Retina (tissue), 1 donor: ENCODE results near the gene OR1D5.
"Not testable (repeated sequence)": the region's sequence is repeated elsewhere in the genome, so short reads cannot be mapped to it uniquely, and the experiment has no call there.

Experiments used
- DNase-seq: peaks from one replicate; pipeline ENCODE4 v3.0.0-alpha.2; 2016

The OR1D5 gene, protein sequence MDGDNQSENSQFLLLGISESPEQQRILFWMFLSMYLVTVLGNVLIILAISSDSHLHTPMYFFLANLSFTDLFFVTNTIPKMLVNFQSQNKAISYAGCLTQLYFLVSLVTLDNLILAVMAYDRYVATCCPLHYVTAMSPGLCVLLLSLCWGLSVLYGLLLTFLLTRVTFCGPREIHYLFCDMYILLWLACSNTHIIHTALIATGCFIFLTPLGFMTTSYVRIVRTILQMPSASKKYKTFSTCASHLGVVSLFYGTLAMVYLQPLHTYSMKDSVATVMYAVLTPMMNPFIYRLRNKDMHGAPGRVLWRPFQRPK

DNA sequence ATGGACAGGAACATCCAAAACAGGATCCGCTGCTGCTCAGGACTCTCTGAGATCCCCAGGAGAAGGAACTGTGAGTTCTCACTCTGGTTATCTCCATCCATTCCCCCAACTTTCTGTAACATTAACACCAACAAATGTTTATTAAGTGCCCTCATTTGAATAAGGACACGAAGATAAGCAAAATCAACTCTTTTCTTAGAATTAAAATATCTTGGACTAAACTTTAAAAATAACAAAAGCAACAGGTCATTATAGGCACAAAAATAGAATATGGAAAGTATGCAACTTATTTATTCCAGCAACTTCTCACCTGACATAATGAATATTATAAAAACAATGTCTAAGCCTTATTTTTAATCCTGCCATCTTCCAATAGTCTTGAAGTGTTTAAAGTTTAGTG, at the start of gene OR1D5:
Gene OR1D5 (minus strand): TSS at position 101 of the 400 bp plus-strand sequence. CDS start 0 bp downstream, at position 101.
- DNase-seq = not testable (repeated sequence)

DNA sequence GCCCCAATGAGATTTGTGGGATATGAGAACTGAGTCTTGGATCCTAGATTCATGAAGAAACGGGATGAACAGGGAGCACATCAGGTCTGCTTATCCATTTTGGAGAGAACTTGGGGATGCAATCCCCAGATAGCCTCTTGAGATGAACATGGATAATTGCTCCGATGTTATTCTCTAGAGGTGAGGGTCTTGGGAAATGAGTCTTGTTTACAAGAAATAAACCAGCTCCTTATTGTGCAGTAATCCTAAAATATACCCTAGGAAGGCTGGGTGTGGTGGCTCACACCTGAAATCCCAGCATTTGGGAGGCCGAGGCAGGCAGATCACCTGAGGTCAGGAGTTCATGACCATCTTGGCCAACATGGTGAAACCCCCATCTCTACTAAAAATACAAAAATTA, 40.9 kb upstream of the OR1D5 start, which contains the start of gene OR1D2:
Gene OR1D2 (minus strand): TSS at position 101 of the 400 bp plus-strand sequence. CDS start 11,426 bp downstream, outside the sequence.
- DNase-seq = no peak

DNA sequence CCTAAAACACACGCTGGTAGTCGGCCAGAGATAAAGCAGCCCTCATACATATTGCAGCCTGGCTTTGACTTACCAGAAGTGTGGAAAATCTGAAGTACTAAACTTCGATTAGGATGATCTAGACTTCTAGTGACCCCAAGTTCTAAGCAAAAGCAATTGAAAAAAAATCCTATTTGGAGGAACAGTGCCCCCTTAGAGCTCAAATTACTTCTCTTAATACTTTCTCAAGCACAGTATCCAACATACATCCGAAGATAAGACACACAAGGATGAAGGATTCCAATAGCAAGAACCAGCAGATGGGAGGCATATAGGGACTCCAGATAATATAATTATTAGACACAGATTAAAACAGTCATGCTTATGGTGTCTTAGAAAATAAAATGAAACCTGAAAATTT, 10.4 kb upstream of the OR1D5 start:
- not testable (repeated sequence) for DNase-seq

DNA sequence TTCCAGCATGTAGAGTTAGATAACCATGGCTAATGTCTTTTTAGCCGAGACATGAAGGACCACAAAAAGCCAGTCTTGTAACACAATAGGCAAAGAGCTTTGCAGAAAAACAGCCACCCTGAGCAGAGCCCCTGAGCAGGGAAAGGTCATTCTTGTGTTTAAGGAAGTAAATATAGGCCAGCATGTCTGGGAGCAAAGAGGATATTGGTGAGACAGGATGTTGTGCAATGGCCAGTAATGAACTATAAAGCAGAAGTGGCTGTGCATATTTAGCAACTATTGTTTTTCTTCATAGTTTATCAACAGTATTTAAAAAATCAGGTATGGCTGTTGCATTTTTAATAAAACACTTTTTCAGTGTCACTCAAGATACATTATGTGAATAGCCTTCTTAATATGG, 1.8 kb upstream of the OR1D5 start:
- DNase-seq = not testable (repeated sequence)

DNA sequence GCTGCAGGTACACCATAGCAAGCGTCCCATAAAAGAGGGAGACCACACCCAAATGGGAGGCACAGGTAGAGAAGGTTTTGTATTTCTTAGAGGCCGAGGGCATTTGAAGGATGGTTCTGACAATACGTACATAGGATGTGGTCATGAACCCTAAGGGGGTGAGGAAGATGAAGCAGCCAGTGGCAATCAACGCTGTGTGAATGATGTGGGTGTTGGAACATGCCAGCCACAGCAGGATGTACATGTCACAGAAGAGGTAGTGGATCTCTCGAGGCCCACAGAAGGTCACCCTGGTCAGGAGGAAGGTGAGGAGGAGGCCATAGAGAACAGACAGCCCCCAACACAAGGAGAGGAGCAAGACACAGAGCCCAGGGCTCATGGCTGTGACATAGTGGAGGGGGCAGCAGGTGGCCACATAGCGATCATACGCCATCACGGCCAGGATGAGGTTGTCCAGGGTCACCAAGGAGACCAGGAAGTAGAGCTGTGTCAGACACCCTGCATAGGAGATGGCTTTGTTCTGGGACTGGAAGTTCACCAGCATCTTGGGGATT, 506 bp downstream of the OR1D5 start:
- DNase-seq = not testable (repeated sequence)

DNA sequence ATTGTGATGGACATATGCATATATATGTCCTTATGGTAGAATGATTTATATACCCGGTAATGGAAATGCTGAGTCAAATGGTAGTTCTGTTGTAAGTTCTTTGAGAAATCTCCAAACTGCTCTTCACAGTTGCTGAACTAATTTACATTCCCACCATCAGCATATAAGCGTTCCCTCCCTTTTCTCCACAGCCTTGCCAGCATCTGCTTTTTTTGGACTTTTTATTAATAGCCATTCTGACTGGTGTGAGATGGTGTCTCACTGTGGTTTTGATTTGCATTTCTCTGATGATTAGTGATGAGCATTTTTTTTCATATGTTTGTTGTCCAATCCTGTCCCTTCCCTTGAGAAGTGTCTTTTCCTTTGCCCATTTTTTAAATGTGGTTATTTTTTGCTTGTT, 8.5 kb downstream of the OR1D5 start:
- DNase-seq = not testable (repeated sequence)

DNA sequence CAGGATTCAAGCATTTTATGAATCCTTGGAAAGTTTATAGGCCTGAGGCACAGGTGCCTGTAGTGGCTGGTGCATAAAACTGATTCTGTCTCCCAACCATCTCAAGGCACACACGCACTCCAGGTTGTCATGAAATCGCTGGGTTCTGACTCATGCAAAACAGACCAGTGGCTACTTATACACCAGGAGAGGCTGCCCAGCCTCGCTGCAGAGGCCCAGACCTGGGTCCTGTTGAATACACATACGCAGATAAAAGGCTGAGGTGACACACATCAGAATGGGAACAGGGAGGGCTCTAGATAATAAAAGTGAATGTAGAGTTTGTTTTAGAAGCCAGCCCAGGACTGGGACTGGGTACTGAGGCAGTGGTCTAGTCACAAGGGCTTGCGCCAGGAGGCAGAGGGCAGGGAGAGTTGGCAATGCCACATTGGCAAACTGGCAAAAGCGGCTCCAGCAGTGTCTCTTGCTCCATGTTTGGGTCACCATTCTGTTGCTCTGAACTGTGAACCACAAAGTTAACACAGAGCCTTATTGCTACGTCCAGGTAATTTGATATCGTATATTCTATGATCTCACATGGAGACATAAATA, 13.6 kb downstream of the OR1D5 start:
- DNase-seq = no peak

DNA sequence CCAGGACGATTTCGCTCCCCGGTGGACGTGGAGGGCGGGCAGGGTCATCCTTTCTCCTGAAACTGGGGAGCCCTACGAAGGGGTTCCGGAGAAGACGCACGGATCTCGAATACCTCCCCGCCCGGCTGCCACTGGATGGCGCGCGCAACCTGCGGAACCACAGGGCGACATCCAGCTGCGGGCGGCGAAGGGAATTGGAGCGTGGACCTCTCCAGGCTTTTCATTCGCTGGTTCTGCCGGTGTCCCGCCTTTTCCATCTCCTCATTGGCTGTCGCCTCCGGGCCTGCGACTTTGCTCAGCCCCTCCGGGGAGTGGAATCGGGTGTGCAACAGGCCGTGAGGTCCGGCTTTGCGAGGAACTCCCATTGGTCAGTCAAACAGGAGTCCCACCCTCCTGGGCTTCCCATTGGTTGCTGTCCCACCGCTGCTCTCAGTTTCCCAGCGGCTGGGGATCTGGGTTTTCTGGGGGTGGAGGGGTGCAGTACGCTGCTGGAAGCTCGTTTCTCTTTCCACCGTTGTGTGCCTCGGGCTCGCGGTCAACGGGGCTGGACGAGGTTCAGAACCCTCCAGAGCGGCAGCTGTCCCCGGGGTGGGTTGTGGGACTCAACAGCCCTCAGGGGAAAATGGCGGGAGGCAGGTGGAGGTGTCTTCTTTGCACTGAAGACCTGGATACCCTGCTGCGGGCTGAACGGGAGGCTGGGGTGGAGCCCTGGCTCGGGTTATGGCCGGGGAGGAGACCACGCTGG, 14.5 kb downstream of the OR1D5 start:
- peak; percentile 97 for DNase-seq

DNA sequence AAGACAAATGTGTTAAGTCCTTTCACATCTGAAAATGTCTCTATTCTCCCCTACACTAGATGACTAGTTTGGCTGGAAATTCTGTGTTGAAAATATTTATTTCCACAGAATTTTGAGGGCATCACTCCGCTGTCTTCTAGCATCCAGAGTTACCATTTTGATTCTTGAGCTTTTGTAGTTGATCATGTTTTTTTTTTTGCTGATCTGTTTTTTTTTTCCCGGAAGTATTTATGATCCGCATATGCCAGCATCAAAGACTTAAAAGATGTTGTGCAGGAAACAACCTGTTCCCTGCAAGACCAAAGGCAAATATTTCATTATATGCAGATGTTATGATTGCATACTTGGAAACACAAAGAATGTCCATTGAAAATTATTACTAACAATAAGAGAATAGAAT, 16.7 kb downstream of the OR1D5 start:
- DNase-seq = no peak

DNA sequence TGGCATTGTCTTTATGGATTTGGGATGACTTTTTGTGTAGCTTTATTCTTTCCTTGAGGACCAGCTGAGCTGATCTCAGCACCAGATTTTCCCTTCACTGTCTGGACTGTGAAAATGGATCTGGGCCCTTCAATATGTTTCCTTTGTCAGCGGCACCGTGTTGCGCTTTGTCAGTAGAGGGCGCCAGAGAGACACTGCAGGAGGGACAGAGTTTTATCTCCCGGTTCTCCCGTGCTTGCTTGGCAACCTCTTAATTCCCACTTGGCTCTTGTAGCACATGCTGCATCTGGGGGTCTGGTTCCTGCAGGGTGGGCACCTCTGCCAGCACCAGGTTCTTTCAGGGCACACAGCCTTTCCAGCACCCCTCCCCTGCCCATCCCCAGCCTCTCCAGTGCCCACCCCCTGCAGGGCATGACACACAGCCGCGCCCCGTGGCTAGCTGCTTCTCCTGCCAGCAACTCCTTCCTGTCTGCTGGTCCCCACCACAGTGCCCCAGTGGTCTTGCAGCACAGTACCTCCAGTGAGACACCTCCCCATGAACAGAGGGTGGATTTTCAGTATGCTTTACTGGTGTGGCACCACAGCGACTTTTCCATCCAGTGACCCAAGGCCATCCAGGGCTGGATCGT, 19.6 kb downstream of the OR1D5 start:
- DNase-seq = no peak

DNA sequence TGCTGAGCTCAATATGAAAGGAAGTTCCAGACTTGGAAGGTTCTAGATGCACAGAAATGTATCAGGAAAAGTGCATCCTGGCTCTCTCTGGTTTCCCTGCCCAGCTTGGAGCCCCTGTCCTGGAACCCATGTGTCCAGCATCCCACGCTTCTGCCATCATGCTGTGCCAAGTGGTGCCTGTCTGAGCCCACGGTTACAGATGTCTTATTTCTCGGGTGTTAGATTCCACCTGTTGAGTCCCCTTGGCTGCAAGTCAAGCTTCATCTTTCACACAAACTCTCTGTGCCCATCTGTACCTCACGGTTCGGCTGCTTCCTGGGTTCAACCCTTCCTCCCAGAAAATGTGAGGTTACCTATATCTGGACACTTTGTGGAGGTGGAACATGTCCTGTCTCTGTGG, 22.5 kb downstream of the OR1D5 start:
- no peak for DNase-seq

DNA sequence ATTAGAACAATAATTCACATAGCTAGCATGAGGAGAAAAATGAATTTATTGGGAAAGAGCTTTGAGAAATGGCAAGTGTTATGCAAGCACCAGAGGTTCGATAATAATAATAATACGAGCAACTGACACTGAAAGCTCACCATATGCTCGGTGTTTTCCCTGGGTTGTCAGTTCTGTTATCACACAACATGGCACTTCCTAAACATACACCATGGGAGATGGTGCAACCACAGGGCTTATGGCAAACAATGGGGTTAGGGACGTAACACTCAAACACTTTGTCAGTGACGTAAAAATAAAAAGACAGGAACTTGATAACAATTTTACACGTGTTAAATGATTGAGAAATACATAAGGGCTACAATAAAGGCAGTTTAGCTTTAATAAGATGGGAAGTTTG, 23.7 kb downstream of the OR1D5 start:
- DNase-seq = no peak

DNA sequence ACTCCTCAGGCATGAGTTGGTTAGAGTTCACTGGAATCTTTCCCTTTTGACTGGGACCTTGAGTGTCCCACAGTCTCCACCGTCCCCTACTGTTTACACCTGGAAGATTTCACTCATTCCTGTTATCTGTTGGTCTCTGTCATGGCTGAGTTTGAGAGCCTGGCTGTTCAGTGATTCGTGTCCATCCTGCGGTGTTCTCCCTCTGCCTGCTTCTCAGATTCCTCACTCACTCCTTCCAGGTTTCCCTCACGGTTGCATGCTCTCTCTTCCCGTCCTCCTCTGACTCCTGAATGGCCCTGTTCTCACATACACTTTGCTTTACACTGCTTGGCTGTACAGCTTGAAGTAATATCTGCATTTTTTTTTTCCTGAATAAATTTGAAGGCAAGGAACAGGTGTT, 24.5 kb downstream of the OR1D5 start:
- no peak for DNase-seq

DNA sequence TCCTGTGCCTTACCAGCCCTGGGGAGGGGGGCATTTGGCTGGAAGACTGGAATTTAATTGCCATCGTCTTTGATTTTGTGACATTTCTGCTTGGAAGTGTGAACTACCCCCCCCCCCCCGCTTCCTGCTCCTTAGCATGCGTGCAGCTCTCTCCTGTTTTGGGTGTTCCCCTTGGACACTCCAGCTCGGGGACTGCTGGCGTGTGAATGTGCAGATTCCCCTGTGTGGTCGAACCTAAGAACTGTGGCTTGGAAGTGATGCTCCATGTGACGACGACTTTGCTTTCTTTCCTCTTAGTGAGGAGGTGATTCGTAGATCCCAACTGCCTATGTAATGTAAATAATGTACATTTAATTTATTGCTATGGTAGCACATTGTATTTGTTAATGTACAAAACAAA, 26.1 kb downstream of the OR1D5 start:
- no peak for DNase-seq

DNA sequence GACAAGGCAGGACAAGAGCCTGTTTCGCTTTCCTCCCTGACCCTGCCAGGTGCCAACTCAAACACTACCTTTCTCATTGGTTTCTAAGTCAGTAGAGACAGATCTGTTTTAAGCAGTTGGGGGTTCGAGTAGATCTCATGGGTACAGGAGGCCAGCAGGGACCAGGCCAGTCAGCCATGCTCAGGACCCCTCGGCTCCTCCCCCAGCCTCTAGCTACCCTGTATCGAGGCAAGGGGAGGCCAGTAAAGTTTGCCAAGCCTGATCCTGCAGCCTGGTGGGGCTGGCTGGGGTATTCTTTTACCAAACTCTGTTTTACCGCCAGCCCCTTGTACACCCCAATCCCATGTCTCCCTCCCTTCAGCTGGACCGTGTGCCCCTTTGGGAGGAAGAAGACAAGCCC, 26.6 kb downstream of the OR1D5 start:
- DNase-seq = no peak

DNA sequence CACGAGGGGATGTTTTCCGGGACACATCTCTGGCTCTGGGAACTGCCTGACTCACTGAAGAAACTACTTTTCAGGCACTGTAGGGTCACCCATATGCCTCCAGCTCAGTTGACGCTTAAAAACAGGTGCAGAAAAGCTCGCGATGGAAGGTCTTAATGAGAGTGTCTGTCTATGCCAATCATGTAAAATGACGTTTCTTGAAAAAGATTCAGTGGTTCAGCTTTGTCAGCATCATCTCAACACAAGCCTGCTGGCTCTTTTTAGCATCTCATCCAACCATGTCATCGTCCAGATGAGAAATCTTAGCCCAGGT, 27.5 kb downstream of the OR1D5 start:
- no peak for DNase-seq

DNA sequence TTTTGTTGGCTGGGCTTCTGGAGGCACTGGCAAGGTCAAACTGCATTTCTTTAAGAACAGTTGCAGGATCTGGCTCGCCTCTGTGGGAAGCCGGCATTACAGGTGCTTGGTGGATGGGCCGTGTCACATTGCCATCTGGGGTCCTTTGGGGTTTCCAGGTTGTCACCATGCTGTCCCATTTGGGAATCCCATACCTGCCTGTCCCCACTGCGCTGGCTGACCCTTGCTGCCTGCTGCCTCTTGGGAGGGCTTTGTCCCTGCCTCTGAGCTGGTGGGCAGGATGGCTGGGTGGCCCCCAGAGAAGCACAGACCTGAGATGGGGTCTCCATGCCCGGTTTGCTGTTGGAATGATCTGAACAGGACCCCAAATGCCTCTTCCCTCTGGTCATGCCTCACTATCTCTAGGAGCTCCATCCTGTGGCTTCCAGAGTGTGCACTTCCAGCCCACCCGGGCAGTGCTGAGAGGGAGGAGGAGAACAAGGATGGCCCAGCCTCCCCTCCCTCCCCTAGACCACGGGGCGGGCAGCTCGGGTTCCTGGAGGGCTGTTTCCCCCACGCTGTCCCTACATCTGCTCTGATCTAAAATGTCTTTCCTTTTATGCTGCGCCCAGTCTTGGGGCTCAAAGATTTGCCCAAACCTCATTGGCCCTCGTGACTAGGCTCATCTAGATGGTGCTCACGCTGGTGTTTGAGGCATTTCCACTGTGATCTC, 28.0 kb downstream of the OR1D5 start:
- DNase-seq = no peak

DNA sequence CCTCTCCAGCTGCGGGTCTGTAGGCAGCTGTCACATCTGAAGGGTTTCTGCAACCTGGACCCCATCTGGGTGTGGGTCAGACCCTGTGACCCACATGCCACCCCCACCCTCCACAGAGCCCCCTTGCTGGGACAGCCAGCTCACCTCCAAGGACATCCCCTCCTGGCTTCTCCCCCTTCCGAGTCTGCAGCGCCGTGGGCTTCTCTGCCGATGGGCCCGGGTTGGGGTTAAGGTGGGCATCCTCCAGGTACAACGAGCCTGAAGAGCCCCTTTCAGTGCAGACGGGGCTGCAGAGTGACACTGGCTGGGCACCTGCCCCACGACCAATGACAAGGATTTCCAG, 28.9 kb downstream of the OR1D5 start:
- DNase-seq = no peak

DNA sequence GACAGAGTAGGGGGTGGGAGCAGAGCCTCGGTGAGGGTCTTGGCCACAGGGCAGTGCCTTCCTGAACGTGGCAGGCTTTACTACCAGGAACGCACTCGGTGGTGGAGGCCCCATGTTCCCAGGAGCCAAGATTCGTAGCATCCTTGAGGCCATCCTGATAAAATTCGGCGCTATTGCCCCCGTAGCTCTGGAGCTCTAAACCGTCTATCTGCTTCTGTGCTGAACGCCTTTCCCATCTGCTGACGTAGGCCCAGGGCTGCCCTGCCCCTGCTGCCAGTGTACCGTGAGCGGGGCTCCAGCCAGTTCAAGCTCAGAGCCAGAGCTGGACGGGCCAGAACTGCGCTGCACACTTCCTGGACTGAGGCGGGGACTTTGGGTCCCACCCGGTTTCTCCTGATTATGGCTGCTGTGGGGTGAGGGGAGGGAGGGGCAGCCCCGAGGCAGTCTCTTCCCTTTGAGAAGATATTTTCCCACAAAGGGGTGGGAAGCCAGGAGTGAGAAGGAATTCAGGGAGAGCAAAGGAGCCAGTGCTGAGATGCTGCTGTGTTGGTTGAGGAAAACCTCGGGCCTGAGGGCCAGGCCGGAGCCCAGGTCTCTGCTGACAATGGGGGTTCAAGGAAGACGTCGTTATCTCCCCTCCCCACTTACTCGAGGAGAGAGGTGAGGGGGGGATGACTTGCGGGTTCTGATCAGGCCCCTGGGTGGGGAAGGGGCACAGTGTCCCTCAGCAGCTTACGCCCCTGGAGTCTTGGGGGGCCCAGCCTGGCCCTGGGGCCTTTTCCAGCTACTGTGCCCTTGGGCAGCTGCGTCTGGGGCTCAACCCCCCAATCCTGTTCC, 29.4 kb downstream of the OR1D5 start:
- DNase-seq = no peak

DNA sequence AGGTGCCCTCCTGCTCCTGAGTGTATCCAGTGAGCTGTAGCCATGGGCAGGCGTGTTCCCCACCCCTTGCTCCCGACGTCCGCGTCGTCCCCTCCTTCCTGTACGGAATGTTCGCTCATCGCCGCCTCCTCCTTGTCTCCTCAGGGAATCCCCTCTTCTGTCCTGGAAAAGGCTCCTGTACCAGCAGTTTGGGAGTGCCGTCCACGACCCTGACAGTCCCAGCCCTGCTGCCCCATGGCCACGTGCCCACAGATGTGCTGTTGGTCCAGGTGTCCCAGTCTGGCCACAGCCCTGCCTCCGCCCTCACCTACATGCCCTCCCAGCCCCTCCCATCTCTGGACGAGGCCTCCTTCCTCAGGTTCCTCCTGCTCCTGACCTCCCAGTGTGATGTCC, 30.2 kb downstream of the OR1D5 start:
- no peak for DNase-seq
